ENCODE measurements around the gene SLC17A4. TPM values are rescaled to one million over a fixed set of nuclear protein-coding genes. Genes with fewer than 3 reads are reported as not detected.

SLC17A4 gene
- total RNA-seq, 1 experiment from 2014 or later = not detected

DNA sequence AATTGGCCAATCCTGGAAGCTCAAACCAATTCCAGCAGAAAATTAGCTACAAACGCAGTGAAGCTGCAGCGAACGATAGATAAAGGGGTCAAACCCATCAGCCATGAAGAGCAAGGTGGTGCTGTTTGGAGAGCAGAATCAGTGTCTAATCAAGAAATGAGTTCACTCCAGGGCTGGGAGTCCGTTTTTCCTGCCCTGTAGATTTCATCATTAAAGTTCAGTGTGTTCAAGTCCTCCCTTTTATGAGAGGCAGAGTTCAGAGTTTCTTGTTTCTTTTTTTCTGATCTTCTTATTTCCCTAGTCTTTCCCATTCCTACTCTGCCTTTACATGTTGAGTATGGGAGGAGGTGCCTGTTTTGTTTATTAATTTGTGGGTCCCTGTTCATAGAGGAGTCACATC is 46.9 kb downstream of the SLC17A4 start:
- no peak overlapping the region for H4K91ac ChIP-seq (ENCODE audit: insufficient read length, low read depth, low read length)
- H3K4me1 ChIP-seq (ENCODE audit: insufficient read depth, low read length) = no peaks in the 10 kb centered on the region
- no peaks in the 10 kb centered on the region for H3K27me3 ChIP-seq (ENCODE audit: insufficient read depth, low read length)
- H2BK20ac ChIP-seq (ENCODE audit: low read depth, low read length, poor library complexity, severe bottlenecking) = no peak overlapping the region
- Mint-ChIP-seq H3K4me3 (no peak overlapping the region), H3K36me3 (ENCODE audit: insufficient read depth in 1 of 3, low read depth in 3 of 3) (no peaks in the 10 kb centered on the region), H3K4me1 (peaks cover 10% of the 10 kb centered on the region in 2 experiments), H3K9me3 (no peaks in the 10 kb centered on the region), H3K27ac (no peak overlapping the region), H3K27me3 (ENCODE audit: low read depth) (no peaks in the 10 kb centered on the region)
- H2BK12ac ChIP-seq (ENCODE audit: insufficient read length, low read depth, low read length) = no peak overlapping the region
- H3K4ac ChIP-seq (ENCODE audit: low read depth, low read length) = no peak overlapping the region
- no peak overlapping the region for H4K5ac ChIP-seq (ENCODE audit: insufficient read length, low read depth, low read length)
- H3K9me3 ChIP-seq (ENCODE audit: control insufficient read depth, low read depth, low read length) = no peaks in the 10 kb centered on the region
- H3K27ac ChIP-seq (ENCODE audit: insufficient read length, low read depth, low read length) = no peak overlapping the region
- H3K9ac ChIP-seq (ENCODE audit: extremely low read depth, insufficient read length, low read length) = no peak overlapping the region
- H2AFZ ChIP-seq (ENCODE audit: low read length) = no peak overlapping the region
- no peak overlapping the region for H3K4me2 ChIP-seq (ENCODE audit: insufficient read depth, insufficient read length, low read length)
- H3K23ac ChIP-seq (ENCODE audit: insufficient read length, low read depth, low read length) = no peak overlapping the region
- H4K8ac ChIP-seq (replicated peaks; ENCODE audit: insufficient read length, low read depth, low read length) = no peak overlapping the region
- no peak overlapping the region for H3K18ac ChIP-seq (ENCODE audit: insufficient read length, low read depth, low read length)
- no peak overlapping the region for H3T11ph ChIP-seq (ENCODE audit: low read length)
- H3K79me2 ChIP-seq (ENCODE audit: insufficient read depth, low read length) = no peaks in the 10 kb centered on the region
- no peaks in the 10 kb centered on the region for H3K79me1 ChIP-seq (ENCODE audit: insufficient read depth, low read depth, low read length, poor library complexity, severe bottlenecking)
- H3K56ac ChIP-seq (ENCODE audit: insufficient read length, low read depth, low read length) = no peak overlapping the region
- no peaks in the 10 kb centered on the region for H3K23me2 ChIP-seq (ENCODE audit: insufficient read length, low read depth, low read length, poor library complexity, severe bottlenecking)
- H2BK120ac ChIP-seq (ENCODE audit: low read depth, low read length, poor library complexity, severe bottlenecking) = no peak overlapping the region
- no peak overlapping the region for H2BK15ac ChIP-seq (ENCODE audit: low read depth, low read length)
- H4K20me1 ChIP-seq (ENCODE audit: control insufficient read depth, insufficient read depth, insufficient read length) = no peaks in the 10 kb centered on the region
- TF ChIP-seq CTCF (conservative IDR thresholded peaks at IDR 0.05) = no peak
- H3K14ac ChIP-seq (ENCODE audit: insufficient read depth, low read length) = no peak overlapping the region
- H2BK5ac ChIP-seq (ENCODE audit: insufficient read length, low read length) = no peak overlapping the region
- no peak overlapping the region for H2AK5ac ChIP-seq (ENCODE audit: insufficient read length, low read length)
- no CpG with 5 or more reads among the region's 4 CpGs for WGBS (ENCODE audit: extremely low coverage, insufficient read length, low lambda C conversion rate)
- no peak for DNase-seq
